Smooth muscle cell (in vitro differentiated cells): Measurements from ENCODE around the gene TSHZ2. TPM values are rescaled to one million over a fixed set of nuclear protein-coding genes. Genes with fewer than 3 reads are reported as not detected.

Experiments
- DNase-seq: peaks from one replicate; lab custom pipeline; 2025; ENCODE audit not compliant: unreplicated experiment; lab: John Stamatoyannopoulos, UW
- H2AFZ ChIP-seq: fragments of 200-600 bp; sonication (generic); 2 replicates; pipeline ENCODE4 v1.6.0; 2016; ENCODE audit warnings: antibody characterized with exemption, low read depth, mild to moderate bottlenecking
- H3F3A ChIP-seq: fragments of 200-600 bp; sonication (generic); 2 replicates; pipeline ENCODE4 v1.6.0; 2017; ENCODE audit warnings: antibody characterized with exemption, low read depth
- H3K27ac ChIP-seq: fragments of 200-600 bp; sonication (generic); 2 replicates; pipeline ENCODE4 v1.5.1; 2016; ENCODE audit warnings: low read depth, mild to moderate bottlenecking
- H3K27me3 ChIP-seq: fragments of 200-600 bp; sonication (generic); 2 replicates; pipeline ENCODE4 v1.6.1; 2016; ENCODE audit warnings: low read depth, mild to moderate bottlenecking
- H3K36me3 ChIP-seq: fragments of 200-600 bp; sonication (generic); 2 replicates; pipeline ENCODE4 v1.5.1; 2016; ENCODE audit warnings: low read depth
- H3K4me1 ChIP-seq: fragments of 200-600 bp; sonication (generic); 2 replicates; pipeline ENCODE4 v1.5.1; 2016; ENCODE audit warnings: low read depth
- H3K4me2 ChIP-seq: fragments of 200-600 bp; sonication (generic); 2 replicates; pipeline ENCODE4 v1.6.0; 2016; ENCODE audit warnings: mild to moderate bottlenecking
- H3K4me3 ChIP-seq: fragments of 200-600 bp; sonication (generic); 2 replicates; pipeline ENCODE4 v1.5.1; 2016; ENCODE audit warnings: mild to moderate bottlenecking
- H3K79me2 ChIP-seq: fragments of 200-600 bp; sonication (generic); 2 replicates; pipeline ENCODE4 v1.6.0; 2016; ENCODE audit warnings: low read depth, mild to moderate bottlenecking
- H3K9ac ChIP-seq: fragments of 200-600 bp; sonication (generic); 2 replicates; pipeline ENCODE4 v1.6.0; 2016; ENCODE audit warnings: low read depth
- H3K9me3 ChIP-seq: fragments of 200-600 bp; sonication (generic); replicated peaks from 2 replicates; pipeline ENCODE4 v1.5.1; 2016; ENCODE audit warnings: low read depth
- H4K20me1 ChIP-seq: fragments of 200-600 bp; sonication (generic); 2 replicates; pipeline ENCODE4 v1.6.0; 2016; ENCODE audit warnings: low read depth
- WGBS: methylation state at CpG from one replicate; pipeline ENCODE4 v1.1.7; 2016; ENCODE audit warnings: low lambda C conversion rate; 5-methylcytosine and 5-hydroxymethylcytosine counted together
- polyA plus RNA-seq: library from polyadenylated mRNA; unstranded; fragments of >200 nt; fragmentation: Nextera tagmentation; extraction: Ambion mirVana; gene quantifications from 2 replicates; pipeline ENCODE4 v1.2.1, GENCODE V29; 2016
- total RNA-seq: library from RNA; depleted of rRNA; stranded (reverse); fragments of >200 nt; gene quantifications from 2 replicates; pipeline ENCODE4 v1.2.3, GENCODE V29; 2014
- TF ChIP-seq, protein P1 (sequence below): fragments of 200-600 bp; sonication (generic); IDR thresholded peaks from 2 replicates; pipeline ENCODE4 v1.5.1; 2017; ENCODE audit warnings: borderline replicate concordance, mild to moderate bottlenecking, antibody characterized with exemption; ENCODE audit not compliant: insufficient read depth, poor library complexity, severe bottlenecking

The TSHZ2 gene
- total and polyA plus RNA-seq, 2 experiments from 2014 or later: 4.8 to 6.6 TPM

DNA sequence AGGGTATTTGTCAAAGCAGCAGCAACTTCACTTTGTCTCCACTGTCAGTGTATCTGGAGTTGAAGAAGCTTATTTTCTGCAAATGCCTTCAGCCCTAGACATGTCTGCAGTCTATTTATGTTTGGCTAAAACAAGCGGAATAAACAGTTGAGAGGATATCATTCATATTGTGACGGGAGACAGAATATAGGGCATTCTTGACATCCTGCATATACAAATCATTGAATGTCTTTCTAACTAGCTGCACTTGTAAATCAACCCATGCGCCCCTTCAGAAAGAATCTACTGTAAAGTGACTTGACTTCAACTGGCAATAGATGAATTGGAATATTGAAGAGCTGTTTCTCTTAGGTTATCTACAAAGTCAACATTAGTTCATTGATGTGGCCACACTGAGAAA is 258.9 kb downstream of the TSHZ2 start:
- 64% methylated on average over 3 of the region's 3 CpGs for WGBS
- no peak for DNase-seq
- H3F3A ChIP-seq: no peaks in the 10 kb centered on the region
- no peak overlapping the region for H3K9ac ChIP-seq
- no peaks in the 10 kb centered on the region for H3K79me2 ChIP-seq
- no peaks in the 10 kb centered on the region for H3K9me3 ChIP-seq
- TF ChIP-seq, protein P1, sequence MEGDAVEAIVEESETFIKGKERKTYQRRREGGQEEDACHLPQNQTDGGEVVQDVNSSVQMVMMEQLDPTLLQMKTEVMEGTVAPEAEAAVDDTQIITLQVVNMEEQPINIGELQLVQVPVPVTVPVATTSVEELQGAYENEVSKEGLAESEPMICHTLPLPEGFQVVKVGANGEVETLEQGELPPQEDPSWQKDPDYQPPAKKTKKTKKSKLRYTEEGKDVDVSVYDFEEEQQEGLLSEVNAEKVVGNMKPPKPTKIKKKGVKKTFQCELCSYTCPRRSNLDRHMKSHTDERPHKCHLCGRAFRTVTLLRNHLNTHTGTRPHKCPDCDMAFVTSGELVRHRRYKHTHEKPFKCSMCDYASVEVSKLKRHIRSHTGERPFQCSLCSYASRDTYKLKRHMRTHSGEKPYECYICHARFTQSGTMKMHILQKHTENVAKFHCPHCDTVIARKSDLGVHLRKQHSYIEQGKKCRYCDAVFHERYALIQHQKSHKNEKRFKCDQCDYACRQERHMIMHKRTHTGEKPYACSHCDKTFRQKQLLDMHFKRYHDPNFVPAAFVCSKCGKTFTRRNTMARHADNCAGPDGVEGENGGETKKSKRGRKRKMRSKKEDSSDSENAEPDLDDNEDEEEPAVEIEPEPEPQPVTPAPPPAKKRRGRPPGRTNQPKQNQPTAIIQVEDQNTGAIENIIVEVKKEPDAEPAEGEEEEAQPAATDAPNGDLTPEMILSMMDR: no peak
- H3K4me2 ChIP-seq: no peak overlapping the region
- no peak overlapping the region for H3K4me3 ChIP-seq
- no peaks in the 10 kb centered on the region for H3K27me3 ChIP-seq
- no peaks in the 10 kb centered on the region for H3K4me1 ChIP-seq
- no peak overlapping the region for H2AFZ ChIP-seq
- H3K36me3 ChIP-seq: no peaks in the 10 kb centered on the region
- H4K20me1 ChIP-seq: no peaks in the 10 kb centered on the region
- no peak overlapping the region for H3K27ac ChIP-seq

DNA sequence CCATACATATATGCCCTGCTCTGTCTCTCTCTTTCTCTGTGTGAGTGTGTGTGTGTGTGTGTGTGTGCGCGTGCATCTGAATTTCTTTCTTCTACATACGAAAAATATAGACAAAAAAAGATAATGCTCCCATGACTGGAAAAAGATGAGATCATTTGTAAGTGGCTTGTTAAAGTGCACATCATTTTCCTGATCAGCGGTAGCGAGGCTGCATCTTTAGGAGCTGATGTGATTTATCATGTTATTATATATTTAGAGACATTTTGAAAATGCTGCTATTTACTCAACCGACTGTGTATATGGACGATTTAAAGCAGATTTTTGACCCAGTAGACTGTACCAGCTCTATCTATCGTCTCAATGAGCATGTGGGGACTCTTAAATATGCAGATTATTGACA is 265.3 kb downstream of the TSHZ2 start:
- no peaks in the 10 kb centered on the region for H3K27me3 ChIP-seq
- H3K36me3 ChIP-seq: no peaks in the 10 kb centered on the region
- H3K79me2 ChIP-seq: no peaks in the 10 kb centered on the region
- 90% methylated on average over 8 of the region's 8 CpGs for WGBS
- H3K9ac ChIP-seq: no peak overlapping the region
- H2AFZ ChIP-seq: no peak overlapping the region
- H3K4me3 ChIP-seq: no peak overlapping the region
- TF ChIP-seq, protein P1: no peak
- no peaks in the 10 kb centered on the region for H4K20me1 ChIP-seq
- H3K4me2 ChIP-seq: no peak overlapping the region
- no peaks in the 10 kb centered on the region for H3K9me3 ChIP-seq
- no peak for DNase-seq
- no peak overlapping the region for H3K27ac ChIP-seq
- no peaks in the 10 kb centered on the region for H3K4me1 ChIP-seq
- no peaks in the 10 kb centered on the region for H3F3A ChIP-seq

DNA sequence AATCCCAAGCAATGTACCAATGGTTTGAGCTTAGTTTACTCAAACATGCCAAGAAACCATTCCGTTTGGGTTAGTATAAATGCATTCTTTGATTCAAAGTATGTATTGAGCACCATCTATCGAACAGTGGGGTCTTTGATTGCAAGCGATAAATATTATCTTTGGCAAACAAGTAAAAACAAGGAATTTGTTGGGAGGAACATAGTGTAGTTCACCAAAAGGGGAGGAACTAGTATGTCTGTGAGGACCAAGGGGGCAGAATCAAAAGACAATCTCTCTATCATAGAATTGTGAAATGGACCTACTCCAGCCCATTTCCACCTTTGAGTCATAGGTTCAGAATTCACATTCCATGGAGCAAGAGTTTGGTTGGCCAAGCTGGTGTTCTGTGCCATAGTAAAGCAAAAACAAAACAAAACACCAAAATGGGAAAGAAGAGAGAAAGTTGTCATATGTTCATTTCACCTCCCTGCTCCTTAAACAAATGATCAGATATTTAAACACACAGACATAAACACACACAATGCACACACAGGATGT is 266.0 kb downstream of the TSHZ2 start:
- Histone ChIP-seq H3F3A (no peaks in the 10 kb centered on the region), H3K4me2 (no peak overlapping the region), H3K9ac (no peak overlapping the region), H3K79me2 (no peaks in the 10 kb centered on the region), H3K9me3 (no peaks in the 10 kb centered on the region), H2AFZ (no peak overlapping the region), H3K4me3 (no peak overlapping the region), H4K20me1 (no peaks in the 10 kb centered on the region), H3K36me3 (no peaks in the 10 kb centered on the region), H3K4me1 (no peaks in the 10 kb centered on the region), H3K27me3 (no peaks in the 10 kb centered on the region), H3K27ac (no peak overlapping the region)
- no peak for DNase-seq
- TF ChIP-seq, protein P1: no peak
- 57% methylated on average over 3 of the region's 3 CpGs for WGBS

DNA sequence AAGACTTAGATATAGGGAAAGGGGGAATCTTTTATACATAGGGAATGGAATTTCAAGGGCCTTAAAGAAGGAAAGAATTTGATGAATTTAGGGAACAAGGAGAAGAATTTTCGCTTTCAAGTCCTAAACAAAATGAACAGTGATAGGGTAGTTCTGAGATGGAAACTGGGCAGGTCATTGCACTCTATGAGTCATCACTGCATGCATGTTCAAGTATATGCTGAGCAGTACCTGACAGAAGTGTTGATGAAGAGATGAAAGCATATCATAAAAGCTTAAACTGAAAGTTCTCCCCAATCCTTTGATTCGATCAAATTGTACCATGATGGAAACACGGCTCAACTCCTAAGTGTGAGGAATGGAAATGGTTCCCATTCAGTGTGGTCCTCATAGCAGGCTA is 271.0 kb downstream of the TSHZ2 start:
- H3K27me3 ChIP-seq: no peaks in the 10 kb centered on the region
- H3K4me2 ChIP-seq: no peak overlapping the region
- H3K4me3 ChIP-seq: no peak overlapping the region
- H3K4me1 ChIP-seq: no peaks in the 10 kb centered on the region
- H3K36me3 ChIP-seq: no peaks in the 10 kb centered on the region
- H3K9me3 ChIP-seq: no peaks in the 10 kb centered on the region
- TF ChIP-seq, protein P1: no peak
- no peak overlapping the region for H3K27ac ChIP-seq
- no peak for DNase-seq
- H3K9ac ChIP-seq: no peak overlapping the region
- H4K20me1 ChIP-seq: no peaks in the 10 kb centered on the region
- WGBS: 94% methylated on average over 3 of the region's 3 CpGs
- no peak overlapping the region for H2AFZ ChIP-seq
- H3F3A ChIP-seq: no peaks in the 10 kb centered on the region
- no peaks in the 10 kb centered on the region for H3K79me2 ChIP-seq
